HCT116 (cell line): Measurements from ENCODE around the gene LRIG1.

ENCODE experiments used
- CTCF ChIP-seq, 3 experiments: fragments of 200-600 bp in 1 of 3; sonication (generic) in 1 of 3; IDR thresholded peaks in 2 of 3; conservative IDR thresholded peaks in 1 of 3; 2 replicates each; pipeline ENCODE4 v1.5.1; 2012 to 2017; ENCODE audit warnings: low read depth in 2 of 3, low read length in 2 of 3, antibody characterized with exemption in 1 of 3, borderline replicate concordance in 1 of 3, control low read depth in 1 of 3, mild to moderate bottlenecking in 1 of 3, mixed read lengths in 1 of 3, mixed run types in 1 of 3, moderate library complexity in 1 of 3; ENCODE audit not compliant: insufficient read depth in 1 of 3
- POLR2AphosphoS5 ChIP-seq: IDR thresholded peaks from 2 replicates; pipeline ENCODE4 v1.6.1; 2011; ENCODE audit warnings: mild to moderate bottlenecking, low read depth, low read length, moderate library complexity

GRCh38 chr3:66353530-66353929 is 147.3 kb downstream of the LRIG1 start:
- no peak for TF ChIP-seq CTCF (IDR thresholded peaks at IDR 0.05 in 2 of 3, conservative IDR thresholded peaks at IDR 0.05 in 1 of 3; ENCODE audit: borderline replicate concordance in 1 of 3, insufficient read depth in 1 of 3, low read depth in 2 of 3, low read length in 2 of 3)
- TF ChIP-seq POLR2AphosphoS5: no peak
